ENCODE measurements around the gene NAALADL2.

Gene NAALADL2

DNA sequence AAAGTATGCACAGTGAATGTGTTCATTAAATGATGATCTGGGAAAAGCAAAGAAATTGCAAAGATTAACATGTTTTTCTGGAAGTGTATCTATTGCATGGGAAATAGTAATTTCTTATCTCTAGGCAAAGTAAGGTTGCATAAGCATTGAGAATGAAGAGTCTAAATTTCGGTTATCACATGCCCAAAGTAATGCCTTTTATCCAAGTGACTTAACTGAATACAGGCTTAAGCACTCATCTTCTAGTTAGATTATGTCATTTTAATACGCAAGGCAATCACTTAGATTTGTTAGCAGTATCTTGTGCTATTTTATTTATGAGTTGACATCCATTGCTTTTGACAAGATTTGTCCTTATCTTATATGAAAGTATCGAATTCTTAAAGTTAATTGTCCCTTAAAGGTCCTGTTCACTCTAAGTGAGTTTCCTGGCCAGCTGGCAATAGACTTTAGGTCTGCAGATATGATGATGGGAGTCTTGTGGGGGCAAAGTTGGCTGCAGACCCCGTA, 100.5 kb downstream of the NAALADL2 start:
- no peak for DNase-seq (ENCODE audit: extremely low read depth in 1 of 2, low read depth in 1 of 2)

- no peak for DNase-seq (ENCODE audit: extremely low read depth in 1 of 2, low read depth in 1 of 2)
Observed at GRCh38 chr3:174960898-174961297, 101.8 kb downstream of the NAALADL2 start.

DNA sequence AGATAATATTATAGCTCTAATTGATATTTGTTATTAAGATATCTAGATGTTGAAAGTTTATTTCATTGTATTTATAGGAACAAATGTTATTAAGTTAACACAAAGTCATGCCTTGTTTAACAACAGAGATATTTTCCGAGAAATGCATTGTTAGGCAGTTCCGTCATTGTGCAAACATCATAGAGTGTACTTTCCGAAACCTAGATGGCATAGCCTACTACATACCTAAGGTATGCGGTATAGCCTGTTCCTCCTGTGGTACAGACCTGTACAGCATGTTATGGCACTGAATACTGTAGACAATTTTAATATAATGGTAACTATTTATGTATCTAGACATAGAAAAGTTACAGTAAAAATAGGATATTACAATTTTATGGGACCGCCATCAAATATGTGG, 114.3 kb downstream of the NAALADL2 start:
- DNase-seq (ENCODE audit: extremely low read depth in 1 of 2, low read depth in 1 of 2), result no peak

- no peak for DNase-seq (ENCODE audit: extremely low read depth in 1 of 2, low read depth in 1 of 2)
Observed at GRCh38 chr3:174986685-174987084, 127.6 kb downstream of the NAALADL2 start.

DNA sequence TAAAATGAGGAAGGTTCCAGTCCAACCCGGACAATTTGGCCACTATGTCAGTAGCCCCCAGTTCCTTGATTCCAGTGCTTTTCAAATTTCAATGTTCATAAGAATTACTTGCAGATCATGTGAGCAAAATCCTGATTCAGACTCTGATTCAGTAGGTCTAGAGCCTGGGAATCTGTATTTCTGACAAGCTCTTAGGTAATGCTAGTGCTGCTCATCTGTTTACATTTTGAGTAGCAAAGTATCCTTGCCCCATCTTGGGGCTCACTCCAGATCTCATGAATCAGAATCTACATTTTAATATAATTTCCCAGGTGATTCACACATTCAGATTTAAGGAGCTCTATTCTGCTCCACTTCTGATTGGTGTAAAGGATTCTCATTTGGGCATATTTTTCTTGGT, 142.0 kb downstream of the NAALADL2 start:
- DNase-seq (ENCODE audit: extremely low read depth in 1 of 2, low read depth in 1 of 2), result no peak

- no peak for DNase-seq (ENCODE audit: extremely low read depth in 1 of 2, low read depth in 1 of 2)
Observed at GRCh38 chr3:175002732-175003143, 143.6 kb downstream of the NAALADL2 start.

DNA sequence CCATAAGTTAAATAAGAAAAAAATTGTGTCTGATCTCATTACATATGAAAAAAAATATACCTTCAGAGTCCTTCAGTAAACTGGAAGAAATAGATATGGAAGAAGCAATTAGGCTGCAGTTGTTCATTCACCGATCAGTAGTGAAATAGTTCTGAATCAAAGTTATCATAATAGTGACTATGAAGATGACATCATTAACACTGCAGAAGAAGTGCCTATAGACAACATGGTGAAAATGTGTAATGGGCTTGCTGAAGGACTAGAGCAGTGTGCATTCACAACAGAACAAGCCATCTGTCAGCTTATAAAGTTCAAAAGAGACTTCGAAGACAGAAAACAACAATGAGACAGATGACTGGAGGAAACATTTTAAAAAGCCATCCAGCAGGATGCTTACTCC, 144.5 kb downstream of the NAALADL2 start:
- DNase-seq (ENCODE audit: extremely low read depth in 1 of 2, low read depth in 1 of 2), result no peak

- no peak for DNase-seq (ENCODE audit: extremely low read depth in 1 of 2, low read depth in 1 of 2)
Observed at GRCh38 chr3:175005193-175005592, 146.1 kb downstream of the NAALADL2 start.

DNA sequence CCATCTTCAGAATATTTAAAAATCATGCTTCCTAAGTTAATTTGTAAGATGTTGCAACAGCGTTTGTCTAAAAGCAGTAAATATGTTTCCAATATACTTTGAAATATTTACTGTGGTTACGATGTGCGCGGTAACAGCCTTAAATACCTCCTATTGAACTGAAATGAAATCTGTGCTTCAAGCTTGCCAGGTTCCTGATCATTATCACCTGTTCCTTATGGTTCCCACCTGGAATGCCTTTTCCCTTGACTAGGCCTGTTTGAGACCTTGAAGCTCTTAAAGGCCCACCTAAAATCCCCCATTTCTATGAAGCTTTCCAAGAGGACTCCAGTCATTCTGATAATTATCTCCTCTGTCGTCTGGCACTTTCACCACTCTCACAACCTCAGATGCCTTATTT, 146.7 kb downstream of the NAALADL2 start:
- no peak for DNase-seq (ENCODE audit: extremely low read depth in 1 of 2, low read depth in 1 of 2)

- no peak for DNase-seq (ENCODE audit: extremely low read depth in 1 of 2, low read depth in 1 of 2)
Observed at GRCh38 chr3:175007306-175007705, 148.2 kb downstream of the NAALADL2 start.

- DNase-seq (ENCODE audit: extremely low read depth in 1 of 2, low read depth in 1 of 2), result no peak
Observed at GRCh38 chr3:175009295-175009694, 150.2 kb downstream of the NAALADL2 start.

DNA sequence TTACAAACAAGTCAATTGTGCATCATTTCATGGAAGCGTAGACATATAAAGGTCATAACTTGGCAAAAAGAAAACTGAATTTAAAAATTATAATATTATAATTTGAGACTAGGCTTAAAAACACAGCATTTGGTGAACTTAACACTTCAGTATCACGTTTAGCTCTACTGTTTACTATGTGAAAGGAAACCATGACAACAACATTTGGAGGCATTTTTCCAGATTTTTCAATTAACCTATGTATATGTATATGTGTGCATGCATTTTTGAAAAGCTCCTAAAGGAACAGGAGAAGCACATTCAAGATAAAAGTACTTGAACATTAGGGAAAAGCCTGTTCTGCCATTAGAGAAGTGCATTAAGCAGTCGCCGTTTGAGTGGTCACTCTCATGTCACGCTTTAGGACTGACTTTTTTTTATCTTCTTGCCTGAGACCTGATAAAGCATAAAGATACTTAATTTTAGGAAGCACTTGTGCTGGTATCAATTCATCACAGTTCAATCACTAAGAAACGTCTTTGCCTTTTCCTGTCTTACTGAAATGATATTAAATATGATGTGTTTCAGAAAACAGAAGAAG, 156.0 kb downstream of the NAALADL2 start:
- no peak for DNase-seq (ENCODE audit: extremely low read depth in 1 of 2, low read depth in 1 of 2)

DNA sequence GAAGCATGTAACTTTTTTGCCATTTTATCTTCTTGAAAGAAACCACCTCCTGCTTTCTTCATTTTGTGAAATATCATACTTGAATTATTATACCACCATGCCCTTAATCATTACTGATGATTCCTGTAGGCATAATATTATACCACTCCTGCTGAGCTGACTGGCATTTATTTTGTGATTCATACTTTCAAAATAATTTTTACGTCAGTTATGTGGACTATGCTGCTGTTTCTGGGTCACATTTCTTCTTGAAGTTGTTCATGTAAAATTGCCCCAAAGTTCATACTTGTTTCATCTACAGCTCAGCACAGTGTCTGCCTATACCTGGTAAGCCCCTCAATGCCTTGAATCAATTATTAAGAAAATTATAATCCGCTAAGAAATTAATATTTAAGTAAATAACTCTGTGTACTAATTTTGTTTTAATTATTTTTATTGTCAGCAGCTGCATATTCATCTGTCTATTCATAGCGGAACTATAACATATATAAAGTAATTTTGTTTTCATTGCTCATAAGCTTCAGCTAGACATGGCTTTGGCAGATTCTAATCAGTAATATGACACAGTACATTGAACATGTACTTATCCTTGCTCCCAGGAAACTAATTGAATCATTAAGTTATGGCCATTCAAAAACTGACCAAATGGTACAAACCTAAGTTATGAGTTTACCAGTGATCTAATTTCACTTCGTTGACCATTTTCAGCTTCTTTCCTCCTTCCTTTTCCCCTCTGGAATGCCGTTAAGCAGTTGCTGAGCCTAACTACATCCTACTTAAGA, 160.0 kb downstream of the NAALADL2 start:
- DNase-seq (ENCODE audit: extremely low read depth in 1 of 2, low read depth in 1 of 2), result no peak

DNA sequence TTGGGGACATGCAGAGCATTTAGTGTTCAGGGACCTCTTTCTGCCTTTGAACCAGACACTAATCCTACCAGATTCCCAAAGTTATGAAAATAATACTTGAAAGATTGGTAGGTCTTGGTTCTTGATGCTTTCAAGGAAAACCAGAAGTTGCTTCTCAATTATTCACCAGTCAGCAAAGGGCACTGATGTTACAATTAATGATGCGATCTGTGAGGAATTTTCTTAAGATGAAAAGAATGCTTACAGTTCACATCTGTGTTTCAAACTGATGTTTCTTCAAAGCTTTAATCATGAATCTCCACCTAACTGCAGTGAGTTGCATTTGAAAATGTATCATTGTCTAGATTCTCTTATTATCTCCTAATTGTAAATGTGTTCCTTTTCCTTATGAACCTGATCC, 161.0 kb downstream of the NAALADL2 start:
- no peak for DNase-seq (ENCODE audit: extremely low read depth in 1 of 2, low read depth in 1 of 2)

DNA sequence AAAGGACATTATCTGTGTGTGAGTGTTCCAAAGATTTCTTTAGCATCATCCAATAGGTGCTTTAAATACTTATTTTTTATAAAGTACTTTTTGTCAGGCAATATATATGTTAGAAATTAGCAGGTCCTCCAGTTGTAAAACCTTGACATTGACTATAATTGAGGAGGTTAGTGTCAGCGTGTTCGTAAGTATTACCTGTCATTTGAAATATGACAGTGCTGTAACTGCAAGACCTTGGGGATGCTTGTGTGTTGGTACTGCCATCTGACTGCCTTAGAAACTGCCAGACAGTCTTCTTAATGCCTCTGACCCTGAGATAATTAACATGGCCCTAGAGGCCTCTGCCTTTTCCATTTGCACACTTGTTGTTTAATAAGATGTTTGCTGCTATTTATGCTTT, 170.7 kb downstream of the NAALADL2 start:
- no peak for DNase-seq (ENCODE audit: extremely low read depth in 1 of 2, low read depth in 1 of 2)

DNA sequence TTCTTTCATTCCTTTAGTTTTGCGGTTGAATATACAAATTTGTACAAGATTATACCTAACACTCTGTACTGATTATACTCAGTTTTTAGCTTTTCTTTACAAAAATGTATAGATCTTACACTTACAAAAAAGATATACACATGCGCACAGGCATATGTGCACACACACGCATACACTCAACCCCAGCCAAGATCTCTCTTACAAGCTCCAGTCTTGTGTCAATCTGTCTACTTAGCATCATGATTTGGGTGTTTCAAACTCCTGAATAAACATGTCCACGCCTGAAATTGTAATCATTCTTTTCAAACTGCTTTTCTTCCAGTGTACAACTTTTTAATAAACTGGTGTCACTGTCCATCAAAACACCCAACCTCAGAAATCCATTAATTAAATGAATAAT, 180.7 kb downstream of the NAALADL2 start:
- DNase-seq (ENCODE audit: extremely low read depth in 1 of 2, low read depth in 1 of 2), result no peak

DNA sequence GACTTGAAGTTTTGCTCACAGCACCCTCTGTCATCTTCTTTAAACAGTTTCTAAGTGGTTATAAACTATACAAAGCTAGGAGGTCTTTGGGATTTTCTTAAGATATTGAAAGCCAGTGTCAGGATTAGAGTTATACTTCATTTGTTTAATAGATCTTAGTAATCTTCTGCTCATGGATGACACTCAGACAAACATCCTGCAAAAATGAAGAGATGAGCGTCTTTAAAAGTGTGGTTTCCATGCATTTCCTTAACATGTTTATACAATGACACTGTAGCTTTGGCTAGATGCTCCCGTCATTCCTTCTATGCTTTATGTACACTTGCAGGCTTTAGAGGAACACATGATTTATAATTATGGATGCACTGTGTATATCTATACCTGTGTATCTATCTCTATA, 182.2 kb downstream of the NAALADL2 start:
- DNase-seq (ENCODE audit: extremely low read depth in 1 of 2, low read depth in 1 of 2), result no peak

- no peak for DNase-seq (ENCODE audit: extremely low read depth in 1 of 2, low read depth in 1 of 2)
Observed at GRCh38 chr3:175046601-175047000, 187.5 kb downstream of the NAALADL2 start.

DNA sequence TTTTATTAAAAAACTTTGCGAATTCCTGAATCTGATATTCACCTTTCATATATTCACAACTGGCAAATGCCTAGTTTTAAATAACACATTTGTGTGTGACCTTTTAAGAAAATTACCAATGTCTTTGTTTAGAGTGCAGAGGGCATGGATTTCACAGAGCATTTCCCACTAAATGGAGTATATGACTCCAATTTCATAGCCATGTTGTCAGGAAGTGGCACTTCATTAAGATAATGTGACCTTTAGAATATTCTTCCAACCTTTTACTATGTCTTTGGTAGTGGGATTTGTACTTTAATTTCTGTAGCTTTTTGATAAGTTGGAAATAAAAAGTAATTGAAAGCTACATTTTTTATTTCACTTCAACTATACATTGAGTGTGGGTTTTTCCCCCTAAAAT, 188.7 kb downstream of the NAALADL2 start:
- no peak for DNase-seq (ENCODE audit: extremely low read depth in 1 of 2, low read depth in 1 of 2)

DNA sequence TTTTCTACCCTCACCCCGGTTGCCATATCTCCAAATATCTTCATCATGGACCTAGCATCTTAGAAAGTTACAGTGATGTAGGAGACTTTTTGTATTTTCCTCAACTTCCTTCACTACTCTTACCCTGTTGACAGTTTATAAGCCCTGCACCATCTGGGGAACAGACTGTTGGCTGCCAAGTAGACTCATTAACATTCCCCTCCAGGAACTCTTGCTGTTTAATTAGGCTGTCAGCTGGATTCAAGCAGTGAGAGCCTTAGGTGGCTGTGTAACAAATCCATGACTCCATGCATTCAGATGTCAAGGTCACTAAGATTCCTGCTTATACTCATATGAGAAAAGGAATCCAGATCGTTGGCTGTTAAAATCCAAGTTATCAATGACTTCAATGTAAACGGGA, 198.3 kb downstream of the NAALADL2 start:
- no peak for DNase-seq (ENCODE audit: extremely low read depth in 1 of 2, low read depth in 1 of 2)

DNA sequence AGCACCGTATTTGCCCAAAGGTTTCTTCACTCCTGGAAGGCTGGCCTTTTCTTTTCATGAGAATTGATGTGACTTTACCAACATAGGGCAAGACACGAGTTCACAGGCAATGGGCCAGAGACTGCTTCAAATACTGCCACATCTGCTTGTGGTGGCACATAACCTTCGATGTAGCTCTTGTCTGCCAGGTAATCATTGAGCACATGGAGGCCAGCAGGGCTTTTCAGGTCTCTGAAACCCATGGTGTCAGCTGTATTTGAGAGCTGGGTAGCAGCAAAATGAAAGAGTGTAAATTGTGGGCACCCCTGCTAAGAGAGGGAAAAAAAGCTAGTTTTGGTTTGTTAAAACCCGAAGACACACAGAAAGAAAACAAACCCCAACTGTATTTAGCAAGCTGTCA, 200.7 kb downstream of the NAALADL2 start:
- no peak for DNase-seq (ENCODE audit: extremely low read depth in 1 of 2, low read depth in 1 of 2)

DNA sequence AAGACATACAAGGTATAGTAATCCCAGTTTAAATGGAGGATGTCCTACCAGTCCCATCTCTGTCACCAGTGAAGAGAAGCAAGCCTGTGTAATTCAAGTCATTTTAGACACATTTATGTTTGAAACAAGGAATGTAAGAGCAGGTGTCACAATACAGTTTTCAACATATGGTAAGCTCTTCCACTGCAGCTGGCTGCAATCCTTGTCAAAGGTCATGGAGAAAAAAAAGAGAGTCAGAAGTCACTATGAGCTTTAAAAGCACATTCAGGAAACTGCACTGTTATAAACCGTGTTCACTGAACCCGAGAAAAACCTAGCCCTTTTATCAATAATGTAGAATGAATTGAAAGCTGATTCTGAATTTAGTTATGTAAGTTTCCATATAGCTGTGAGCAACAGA, 206.4 kb downstream of the NAALADL2 start:
- no peak for DNase-seq (ENCODE audit: extremely low read depth in 1 of 2, low read depth in 1 of 2)
